ENCODE data around the gene SEMA4D. TPM values are rescaled to one million over a fixed set of nuclear protein-coding genes. Genes with fewer than 3 reads are reported as not detected.

SEMA4D gene
- total RNA-seq, 4 donors from 2014 or later: 31.1 to 59.2 (median 42.1) TPM

DNA sequence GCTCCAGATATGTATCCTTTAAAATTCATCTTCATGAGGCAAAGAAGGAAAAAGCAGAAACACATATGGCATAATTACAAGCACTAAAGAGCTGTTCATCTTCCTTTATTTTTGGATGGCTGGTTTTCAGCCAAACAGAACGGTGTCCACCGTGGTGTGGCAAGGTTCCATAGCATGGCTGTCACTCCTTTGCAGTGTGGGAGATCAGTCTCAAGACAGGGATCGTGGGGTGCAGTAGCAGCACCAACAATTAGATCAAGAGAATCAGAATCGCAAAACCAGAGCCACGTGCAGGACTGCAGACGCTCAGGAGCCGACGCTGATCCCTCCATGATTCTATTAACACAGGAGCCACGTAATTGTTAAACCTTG lies 79.5 kb downstream of the SEMA4D start:
- intact Hi-C loops (cut with DNase I; ENCODE audit: low total_unique reads): loop anchor here (10.0 kb wide), 1 partner anchor 64 kb away; no protein-coding TSS in a partner anchor
- TF ChIP-seq, protein P1, sequence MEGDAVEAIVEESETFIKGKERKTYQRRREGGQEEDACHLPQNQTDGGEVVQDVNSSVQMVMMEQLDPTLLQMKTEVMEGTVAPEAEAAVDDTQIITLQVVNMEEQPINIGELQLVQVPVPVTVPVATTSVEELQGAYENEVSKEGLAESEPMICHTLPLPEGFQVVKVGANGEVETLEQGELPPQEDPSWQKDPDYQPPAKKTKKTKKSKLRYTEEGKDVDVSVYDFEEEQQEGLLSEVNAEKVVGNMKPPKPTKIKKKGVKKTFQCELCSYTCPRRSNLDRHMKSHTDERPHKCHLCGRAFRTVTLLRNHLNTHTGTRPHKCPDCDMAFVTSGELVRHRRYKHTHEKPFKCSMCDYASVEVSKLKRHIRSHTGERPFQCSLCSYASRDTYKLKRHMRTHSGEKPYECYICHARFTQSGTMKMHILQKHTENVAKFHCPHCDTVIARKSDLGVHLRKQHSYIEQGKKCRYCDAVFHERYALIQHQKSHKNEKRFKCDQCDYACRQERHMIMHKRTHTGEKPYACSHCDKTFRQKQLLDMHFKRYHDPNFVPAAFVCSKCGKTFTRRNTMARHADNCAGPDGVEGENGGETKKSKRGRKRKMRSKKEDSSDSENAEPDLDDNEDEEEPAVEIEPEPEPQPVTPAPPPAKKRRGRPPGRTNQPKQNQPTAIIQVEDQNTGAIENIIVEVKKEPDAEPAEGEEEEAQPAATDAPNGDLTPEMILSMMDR (IDR thresholded peaks at IDR 0.05): no peak
- TF ChIP-seq POLR2A (IDR thresholded peaks at IDR 0.05): no peak
- no peak for DNase-seq (ENCODE audit: low spot score in 2 of 2)
- 61 to 65% methylated on average over 9 of the region's 9 CpGs for WGBS, 2 donors
- H3K4me3 ChIP-seq (ENCODE audit: low read depth, poor library complexity, severe bottlenecking): no peak overlapping the region

DNA sequence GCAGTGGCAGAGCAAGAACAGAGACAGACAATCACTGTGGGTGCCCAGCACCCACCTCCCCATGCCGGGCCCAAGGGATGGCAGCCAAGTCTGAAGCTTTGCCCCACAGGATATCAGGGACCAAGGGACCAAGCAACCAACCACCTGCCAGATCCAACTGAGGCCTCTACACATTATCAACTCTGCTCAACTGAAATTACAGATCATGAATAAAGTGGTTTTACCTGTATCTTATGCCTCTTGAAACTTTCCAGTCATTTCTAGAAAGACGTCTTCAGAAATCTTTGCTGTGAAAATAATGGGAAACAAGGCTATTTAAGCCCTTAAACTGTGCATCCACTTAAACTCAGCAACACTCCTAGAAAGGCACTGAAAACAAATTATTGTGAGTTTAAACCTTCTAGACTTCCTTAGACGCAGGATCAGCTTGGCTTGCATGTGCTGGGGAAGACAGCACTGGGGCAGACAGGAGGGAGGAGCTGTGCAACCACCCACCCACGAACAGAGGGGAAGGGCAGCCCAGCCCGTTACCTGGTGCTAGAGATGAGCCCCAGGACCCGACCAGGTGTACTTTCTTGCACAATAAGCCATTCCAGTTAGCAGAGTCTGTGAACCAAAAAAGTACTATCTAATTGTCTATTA lies 80.0 kb downstream of the SEMA4D start:
- no peak overlapping the region for H3K4me3 ChIP-seq (ENCODE audit: low read depth, poor library complexity, severe bottlenecking)
- TF ChIP-seq POLR2A (IDR thresholded peaks at IDR 0.05): no peak
- TF ChIP-seq, protein P1 (IDR thresholded peaks at IDR 0.05): no peak
- WGBS, 2 donors: 71 to 84% methylated on average over 6 of the region's 6 CpGs
- intact Hi-C loops (cut with DNase I; ENCODE audit: low total_unique reads): loop anchor here (10.0 kb wide), 1 partner anchor 63 kb away; no protein-coding TSS in a partner anchor
- DNase-seq (ENCODE audit: low spot score in 2 of 2): no peak

- TF ChIP-seq POLR2A (IDR thresholded peaks at IDR 0.05): no peak
- TF ChIP-seq, protein P1 (IDR thresholded peaks at IDR 0.05): no peak
- intact Hi-C loops (cut with DNase I; ENCODE audit: low total_unique reads): loop anchor here (10.0 kb wide), 1 partner anchor 60 kb away; no protein-coding TSS in a partner anchor
- 92 to 93% methylated on average over 9 of the region's 9 CpGs for WGBS, 2 donors
- H3K4me3 ChIP-seq (ENCODE audit: low read depth, poor library complexity, severe bottlenecking): no peak overlapping the region
- no peak for DNase-seq (ENCODE audit: low spot score in 2 of 2)
Observed at GRCh38 chr9:89414670-89415324, 83.1 kb downstream of the SEMA4D start.

DNA sequence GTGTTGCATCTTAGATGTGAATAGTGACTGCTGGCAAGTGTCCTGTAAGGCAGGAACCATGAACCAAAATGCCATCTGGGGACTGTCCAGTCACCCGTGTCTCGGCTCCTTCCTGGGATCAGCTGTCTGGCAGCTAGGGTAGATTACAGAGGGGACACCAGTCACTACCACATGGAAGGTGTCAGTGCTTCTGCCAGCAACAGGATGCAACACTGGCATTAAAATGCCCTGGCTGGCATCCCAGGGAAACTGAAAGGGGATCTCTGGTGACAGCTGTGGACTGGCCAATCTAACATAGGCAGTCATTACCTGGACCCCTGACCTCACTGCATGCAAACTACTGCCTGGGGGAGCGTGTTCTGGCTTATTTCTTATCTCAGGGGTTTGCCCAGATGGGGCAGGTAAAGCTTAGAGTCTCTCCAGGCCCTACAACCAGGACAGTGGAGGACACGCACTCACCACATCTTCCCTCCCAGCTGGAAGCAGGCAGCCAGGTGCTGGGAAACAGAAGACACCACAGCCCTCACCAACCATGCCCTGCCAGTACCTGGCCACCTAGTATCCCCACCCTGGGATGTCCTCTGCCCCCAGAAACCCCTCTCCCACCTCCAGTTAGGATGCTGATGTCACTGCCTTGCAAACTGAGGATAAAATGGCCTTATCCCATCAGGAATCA lies 83.8 kb downstream of the SEMA4D start:
- no peak for DNase-seq (ENCODE audit: low spot score in 2 of 2)
- H3K4me3 ChIP-seq (ENCODE audit: low read depth, poor library complexity, severe bottlenecking): no peak overlapping the region
- TF ChIP-seq POLR2A (IDR thresholded peaks at IDR 0.05): no peak
- intact Hi-C loops (cut with DNase I; ENCODE audit: low total_unique reads): loop anchor here (10.0 kb wide), 1 partner anchor 59 kb away; no protein-coding TSS in a partner anchor
- 90 to 96% methylated on average over 4 of the region's 4 CpGs for WGBS, 2 donors

DNA sequence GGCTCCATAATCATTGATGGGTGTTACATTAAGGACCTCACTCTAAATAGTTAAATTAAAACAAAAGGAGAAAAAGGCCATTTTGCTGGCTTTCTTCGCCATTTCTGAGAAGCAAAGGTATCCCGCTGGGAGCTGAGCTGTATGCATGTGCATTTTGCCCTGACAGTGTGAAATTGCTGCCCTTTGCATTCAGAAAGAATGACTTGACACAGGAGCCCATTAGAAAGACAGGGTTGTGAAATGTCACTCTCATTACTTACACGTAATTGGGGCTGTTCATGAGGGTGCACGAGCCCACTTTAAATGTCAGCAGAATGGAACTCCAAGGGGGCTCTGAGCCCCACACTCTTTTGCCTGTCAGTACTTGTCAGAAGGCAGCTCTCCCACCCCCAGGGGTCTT lies 85.0 kb downstream of the SEMA4D start:
- intact Hi-C loops (cut with DNase I; ENCODE audit: low total_unique reads): loop anchor here (10.0 kb wide), 1 partner anchor 58 kb away; no protein-coding TSS in a partner anchor
- DNase-seq (ENCODE audit: low spot score in 2 of 2): no peak
- 79 to 81% methylated on average over 4 of the region's 4 CpGs for WGBS, 2 donors
- TF ChIP-seq, protein P1 (IDR thresholded peaks at IDR 0.05): no peak
- no peak for TF ChIP-seq POLR2A (IDR thresholded peaks at IDR 0.05)
- no peak overlapping the region for H3K4me3 ChIP-seq (ENCODE audit: low read depth, poor library complexity, severe bottlenecking)

DNA sequence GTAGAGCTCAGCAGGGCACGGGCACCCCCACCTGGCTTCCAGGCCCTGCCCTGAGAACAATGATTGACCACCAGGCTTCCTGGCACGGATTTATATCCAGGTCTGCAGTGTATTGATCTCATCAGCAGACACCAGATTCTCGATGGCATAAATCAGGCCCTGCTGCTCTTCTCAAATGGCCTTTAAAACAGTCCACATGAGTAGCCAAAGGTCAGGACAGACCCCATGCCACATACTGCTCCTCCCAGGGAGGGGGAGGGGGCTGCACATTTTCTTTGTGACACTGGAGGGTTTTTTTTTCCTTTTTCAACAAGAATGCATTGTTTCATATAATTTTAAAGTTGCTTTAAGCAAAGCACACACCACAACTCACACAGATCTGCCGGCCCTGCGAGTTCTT lies 85.4 kb downstream of the SEMA4D start:
- 91 to 94% methylated on average over 5 of the region's 5 CpGs for WGBS, 2 donors
- H3K4me3 ChIP-seq (ENCODE audit: low read depth, poor library complexity, severe bottlenecking): no peak overlapping the region
- TF ChIP-seq POLR2A (IDR thresholded peaks at IDR 0.05): no peak
- TF ChIP-seq, protein P1 (IDR thresholded peaks at IDR 0.05): no peak
- intact Hi-C loops (cut with DNase I; ENCODE audit: low total_unique reads): loop anchor here (10.0 kb wide), 1 partner anchor 58 kb away; no protein-coding TSS in a partner anchor
- DNase-seq (ENCODE audit: low spot score in 2 of 2): no peak
